Activated T-cell treated with anti-CD3 and anti-CD28 coated beads for 24 hours (primary cell): ENCODE measurements around the gene ABCC3.
"Not testable (repeated sequence)": the region's sequence is repeated elsewhere in the genome, so short reads cannot be mapped to it uniquely, and the experiment has no call there.

Experiments
- DNase-seq: peaks from one replicate; pipeline ENCODE4 v3.0.0-alpha.2; 2020; ENCODE audit warnings: low read depth

Gene ABCC3

DNA sequence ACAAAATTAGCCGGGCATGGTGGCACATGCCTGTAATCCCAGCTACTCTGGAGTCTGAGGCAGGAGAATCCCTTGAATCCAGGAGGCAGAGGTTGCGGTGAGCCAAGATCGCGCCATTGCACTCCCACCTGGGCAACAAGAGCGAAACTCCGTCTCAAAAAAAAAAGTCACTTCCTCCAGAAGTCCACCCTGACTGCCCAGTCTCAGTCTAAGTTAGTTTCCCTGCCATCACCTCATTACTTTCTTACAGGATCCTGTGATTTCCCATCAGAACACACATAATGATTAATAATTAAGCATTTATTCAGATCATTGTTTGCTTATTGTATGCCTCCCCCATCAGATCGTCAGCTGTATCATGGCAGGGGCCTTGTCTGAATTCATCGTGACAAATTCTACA, 31.6 kb downstream of the ABCC3 start:
- no peak for DNase-seq

DNA sequence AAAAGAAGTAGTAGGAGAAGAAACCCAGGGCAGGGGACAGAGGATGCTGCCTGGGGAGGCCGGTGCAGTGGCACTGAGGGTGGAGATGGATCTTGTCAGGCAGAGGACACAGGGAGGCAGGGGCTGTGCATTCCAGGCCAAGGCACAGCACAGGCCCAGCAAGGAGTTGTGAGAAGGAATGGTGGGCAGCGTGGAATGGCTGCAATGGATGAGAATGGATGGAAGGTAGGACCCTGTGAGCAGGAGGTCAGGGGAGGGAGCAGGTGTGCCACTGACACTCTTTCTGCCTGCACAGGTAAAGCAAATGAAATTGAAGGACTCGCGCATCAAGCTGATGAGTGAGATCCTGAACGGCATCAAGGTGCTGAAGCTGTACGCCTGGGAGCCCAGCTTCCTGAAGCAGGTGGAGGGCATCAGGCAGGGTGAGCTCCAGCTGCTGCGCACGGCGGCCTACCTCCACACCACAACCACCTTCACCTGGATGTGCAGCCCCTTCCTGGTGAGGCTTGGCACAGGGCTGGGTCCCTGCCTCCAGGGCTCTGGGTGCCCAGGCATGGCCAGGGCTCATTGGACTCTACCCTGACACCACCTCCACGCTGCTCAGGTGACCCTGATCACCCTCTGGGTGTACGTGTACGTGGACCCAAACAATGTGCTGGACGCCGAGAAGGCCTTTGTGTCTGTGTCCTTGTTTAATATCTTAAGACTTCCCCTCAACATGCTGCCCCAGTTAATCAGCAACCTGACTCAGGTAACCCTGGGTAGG, 32.8 kb downstream of the ABCC3 start:
- DNase-seq: no peak

DNA sequence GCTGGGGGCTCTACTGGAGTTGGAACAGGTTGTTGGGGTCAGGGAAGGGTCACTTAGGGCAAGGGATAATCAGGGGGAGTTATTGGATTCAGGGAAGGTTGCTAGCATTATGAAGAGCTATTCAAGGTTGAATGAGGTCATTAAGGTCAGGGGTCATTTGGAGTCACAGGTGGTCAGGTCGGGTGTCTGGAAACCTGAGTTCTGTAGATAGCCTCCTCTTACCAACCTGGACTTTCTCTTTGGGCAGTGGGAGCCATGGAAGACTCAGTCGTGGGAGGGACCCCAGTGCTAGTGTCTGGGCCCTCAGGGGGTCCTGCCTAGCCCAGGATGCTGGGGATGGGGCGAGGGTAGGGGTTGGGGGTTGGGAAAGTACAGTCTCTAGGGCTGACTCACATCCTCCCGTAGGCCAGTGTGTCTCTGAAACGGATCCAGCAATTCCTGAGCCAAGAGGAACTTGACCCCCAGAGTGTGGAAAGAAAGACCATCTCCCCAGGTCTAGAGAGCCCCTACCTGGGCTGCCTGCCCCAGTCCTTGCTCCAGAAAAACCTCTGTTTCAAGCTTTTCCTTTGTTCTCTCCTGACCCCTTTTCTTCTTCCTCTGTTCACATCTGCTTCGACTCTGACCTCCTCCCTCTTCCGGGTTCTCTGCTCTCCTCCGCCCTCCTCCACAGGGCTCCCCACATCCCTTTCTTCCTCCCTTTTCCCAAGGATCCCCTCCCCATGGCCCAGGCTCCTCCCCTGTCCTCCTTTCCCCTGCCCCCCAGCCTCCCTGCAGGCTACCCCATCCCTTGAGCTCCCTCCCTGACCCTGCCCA, 33.5 kb downstream of the ABCC3 start:
- DNase-seq: no peak

DNA sequence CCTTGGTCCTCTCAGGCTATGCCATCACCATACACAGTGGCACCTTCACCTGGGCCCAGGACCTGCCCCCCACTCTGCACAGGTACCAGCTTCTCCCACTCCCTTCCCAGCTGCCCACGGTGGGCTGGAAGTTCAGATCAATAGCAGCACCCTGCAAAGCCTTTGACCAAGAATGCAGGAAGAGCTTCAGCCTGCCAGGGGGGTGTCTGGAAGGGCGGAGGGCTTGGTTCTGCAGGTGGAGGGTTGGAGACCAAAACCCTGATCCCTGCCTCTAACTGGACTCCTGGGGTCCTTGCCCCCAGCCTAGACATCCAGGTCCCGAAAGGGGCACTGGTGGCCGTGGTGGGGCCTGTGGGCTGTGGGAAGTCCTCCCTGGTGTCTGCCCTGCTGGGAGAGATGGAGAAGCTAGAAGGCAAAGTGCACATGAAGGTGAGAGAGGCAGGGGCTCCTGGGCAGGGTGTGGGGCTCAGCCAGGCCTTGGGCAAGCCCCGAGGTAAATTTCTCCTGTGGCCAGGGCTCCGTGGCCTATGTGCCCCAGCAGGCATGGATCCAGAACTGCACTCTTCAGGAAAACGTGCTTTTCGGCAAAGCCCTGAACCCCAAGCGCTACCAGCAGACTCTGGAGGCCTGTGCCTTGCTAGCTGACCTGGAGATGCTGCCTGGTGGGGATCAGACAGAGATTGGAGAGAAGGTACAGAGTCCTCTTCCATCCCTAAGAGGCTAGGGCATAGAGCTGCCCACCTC, 34.3 kb downstream of the ABCC3 start:
- no peak for DNase-seq

DNA sequence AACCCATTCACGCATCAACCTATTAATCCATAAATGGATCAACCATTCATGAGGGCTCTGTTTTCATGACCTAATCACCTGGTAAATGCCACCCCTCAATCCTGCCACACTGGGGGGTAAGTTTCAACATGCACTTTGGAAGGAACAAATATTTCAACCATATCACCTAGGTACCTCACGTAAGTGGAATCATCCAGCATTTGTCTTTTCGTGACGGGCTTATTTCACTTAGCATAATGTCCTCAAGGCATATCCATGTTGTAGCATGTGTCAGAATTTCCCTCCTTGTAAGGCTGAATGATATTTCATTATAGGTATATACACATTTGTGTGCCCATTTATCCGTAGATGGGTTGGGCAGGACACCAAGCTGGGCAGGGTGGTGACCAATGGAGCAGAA, 37.4 kb downstream of the ABCC3 start:
- no peak for DNase-seq

DNA sequence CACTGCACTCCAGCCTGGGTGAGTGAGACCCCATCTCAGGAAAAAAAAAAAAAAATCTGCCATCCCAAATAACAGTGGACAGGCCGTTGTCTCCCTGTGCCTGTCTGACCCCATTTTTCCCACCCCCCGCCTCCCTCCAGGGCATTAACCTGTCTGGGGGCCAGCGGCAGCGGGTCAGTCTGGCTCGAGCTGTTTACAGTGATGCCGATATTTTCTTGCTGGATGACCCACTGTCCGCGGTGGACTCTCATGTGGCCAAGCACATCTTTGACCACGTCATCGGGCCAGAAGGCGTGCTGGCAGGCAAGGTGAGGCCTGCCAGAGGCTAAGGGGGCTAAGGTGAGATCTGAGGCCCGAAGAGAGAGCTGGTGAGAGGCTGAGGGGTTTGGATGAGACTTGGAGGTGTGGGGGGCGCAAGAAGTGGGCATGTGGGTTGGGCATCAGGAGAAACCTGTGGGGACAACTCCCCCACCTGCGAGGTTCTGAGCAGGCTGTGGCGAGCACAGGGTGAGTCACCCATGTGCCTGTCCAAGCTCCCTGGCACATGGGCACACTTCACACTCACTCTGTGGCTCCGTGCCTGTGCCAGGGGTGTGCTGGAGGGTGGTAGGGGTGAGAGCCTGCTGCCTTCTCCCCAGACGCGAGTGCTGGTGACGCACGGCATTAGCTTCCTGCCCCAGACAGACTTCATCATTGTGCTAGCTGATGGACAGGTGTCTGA, 38.3 kb downstream of the ABCC3 start:
- no peak for DNase-seq

DNA sequence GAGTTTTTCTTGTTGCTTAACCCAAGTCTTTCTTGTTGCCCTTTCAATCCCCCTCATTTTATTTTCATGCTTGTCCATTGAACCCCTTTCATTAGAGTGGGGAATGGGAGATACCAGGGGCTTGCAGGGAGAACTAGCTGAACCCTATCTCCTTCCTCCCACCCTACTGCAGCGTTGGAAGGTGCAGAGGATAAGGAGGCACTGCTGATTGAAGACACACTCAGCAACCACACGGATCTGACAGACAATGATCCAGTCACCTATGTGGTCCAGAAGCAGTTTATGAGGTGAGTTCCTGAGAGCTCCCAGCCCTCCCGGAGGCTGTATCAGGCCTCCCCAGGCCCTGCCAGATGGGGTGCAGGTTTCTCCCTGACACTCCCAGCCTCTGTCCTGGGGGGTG, 40.5 kb downstream of the ABCC3 start:
- no peak for DNase-seq

DNA sequence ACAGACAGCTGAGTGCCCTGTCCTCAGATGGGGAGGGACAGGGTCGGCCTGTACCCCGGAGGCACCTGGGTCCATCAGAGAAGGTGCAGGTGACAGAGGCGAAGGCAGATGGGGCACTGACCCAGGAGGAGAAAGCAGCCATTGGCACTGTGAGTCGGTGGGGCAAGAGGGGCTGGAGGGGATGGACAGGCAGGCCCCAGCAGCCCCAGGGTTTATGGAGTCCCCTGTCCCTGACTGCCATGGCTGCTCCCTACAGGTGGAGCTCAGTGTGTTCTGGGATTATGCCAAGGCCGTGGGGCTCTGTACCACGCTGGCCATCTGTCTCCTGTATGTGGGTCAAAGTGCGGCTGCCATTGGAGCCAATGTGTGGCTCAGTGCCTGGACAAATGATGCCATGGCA, 40.9 kb downstream of the ABCC3 start:
- DNase-seq: no peak

DNA sequence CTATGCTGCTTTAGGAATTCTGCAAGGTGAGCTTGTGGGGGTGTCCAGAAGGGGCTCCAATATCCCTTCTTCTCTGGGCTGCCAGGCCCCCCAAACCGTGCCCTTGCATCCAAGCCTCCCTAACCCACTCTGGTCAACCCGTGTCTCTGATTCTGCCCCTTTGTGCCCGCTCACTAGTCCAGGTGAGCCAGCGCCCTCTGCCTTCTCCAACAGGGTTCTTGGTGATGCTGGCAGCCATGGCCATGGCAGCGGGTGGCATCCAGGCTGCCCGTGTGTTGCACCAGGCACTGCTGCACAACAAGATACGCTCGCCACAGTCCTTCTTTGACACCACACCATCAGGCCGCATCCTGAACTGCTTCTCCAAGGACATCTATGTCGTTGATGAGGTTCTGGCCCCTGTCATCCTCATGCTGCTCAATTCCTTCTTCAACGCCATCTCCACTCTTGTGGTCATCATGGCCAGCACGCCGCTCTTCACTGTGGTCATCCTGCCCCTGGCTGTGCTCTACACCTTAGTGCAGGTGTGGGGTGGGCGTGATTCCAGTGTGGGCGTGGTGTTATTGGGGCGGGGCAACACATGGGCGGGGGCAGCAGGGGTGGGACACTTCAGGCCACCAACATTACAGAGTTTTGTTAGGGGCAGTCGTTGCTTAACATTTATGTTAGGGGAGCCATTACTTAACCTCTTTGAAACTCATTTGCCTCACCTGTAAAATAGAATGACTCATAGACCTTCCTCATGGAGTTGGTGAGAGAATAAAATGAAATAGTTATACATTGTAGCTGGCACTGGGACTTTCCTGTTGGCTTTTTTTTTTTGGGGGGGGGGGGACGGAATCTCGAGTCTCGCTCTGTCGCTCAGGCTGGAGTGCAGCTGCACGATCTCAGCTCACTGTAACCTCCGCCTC, 41.6 kb downstream of the ABCC3 start:
- DNase-seq: no peak

DNA sequence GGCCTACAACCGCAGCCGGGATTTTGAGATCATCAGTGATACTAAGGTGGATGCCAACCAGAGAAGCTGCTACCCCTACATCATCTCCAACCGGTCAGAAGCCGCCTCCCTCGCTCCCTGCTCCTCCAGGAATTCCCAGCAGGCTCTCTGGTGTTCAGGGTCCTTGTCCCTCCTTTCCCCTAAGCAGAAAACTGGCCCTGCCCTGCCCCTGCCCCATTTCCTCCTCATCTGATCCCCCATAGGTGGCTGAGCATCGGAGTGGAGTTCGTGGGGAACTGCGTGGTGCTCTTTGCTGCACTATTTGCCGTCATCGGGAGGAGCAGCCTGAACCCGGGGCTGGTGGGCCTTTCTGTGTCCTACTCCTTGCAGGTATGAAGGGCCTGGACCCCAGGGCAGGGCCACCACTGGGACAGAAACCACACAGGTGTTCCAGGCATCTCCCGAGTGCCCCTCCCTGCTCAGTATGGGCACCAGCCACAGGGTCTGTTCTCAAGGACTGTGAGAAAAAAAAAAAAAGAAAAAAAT, 43.2 kb downstream of the ABCC3 start:
- DNase-seq: no peak

DNA sequence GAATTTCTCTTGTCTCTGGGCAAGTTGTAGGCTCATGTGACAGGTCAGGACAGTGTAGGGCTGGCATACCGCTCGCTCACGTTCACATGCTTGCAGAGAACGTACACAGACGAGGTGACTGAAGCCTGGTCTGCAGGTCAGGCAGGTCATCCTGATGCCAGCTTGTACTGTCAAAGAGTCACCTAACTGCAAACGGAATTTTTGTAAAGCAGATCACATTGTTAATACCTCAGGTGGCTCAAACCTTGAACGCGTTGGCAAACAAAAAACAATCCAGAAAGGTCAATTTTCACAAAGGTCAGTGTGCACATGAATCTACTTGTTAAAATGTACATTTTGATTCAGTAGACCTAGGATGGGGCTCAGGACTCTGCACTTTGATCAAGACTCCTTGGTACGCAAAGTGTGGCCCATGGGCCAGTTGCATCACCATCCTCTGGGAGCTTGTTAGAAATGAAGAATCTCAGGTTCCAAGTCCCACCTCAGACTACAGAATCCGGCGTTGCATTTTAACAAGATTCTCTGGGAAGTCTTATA, 44.4 kb downstream of the ABCC3 start:
- DNase-seq: no peak

DNA sequence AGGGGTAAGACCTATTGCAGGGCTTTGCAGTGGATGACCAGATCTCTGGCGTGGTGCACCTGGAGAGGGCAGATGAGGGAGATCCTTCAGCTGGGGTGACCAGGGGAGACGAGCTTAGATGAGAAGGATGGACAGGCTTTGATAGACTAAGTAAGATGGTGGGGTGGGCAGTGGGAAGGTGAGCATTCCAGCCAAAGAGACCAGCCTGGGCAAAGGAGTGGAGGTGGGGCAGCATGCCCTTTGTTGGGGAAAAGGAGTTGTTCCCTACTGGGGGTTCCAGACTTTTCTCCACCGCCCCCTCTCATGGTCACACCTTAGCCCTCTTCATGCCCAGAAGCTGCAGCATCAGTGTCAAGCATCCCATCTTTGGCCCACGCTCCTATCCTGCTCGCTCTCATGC, 45.4 kb downstream of the ABCC3 start:
- DNase-seq: no peak

DNA sequence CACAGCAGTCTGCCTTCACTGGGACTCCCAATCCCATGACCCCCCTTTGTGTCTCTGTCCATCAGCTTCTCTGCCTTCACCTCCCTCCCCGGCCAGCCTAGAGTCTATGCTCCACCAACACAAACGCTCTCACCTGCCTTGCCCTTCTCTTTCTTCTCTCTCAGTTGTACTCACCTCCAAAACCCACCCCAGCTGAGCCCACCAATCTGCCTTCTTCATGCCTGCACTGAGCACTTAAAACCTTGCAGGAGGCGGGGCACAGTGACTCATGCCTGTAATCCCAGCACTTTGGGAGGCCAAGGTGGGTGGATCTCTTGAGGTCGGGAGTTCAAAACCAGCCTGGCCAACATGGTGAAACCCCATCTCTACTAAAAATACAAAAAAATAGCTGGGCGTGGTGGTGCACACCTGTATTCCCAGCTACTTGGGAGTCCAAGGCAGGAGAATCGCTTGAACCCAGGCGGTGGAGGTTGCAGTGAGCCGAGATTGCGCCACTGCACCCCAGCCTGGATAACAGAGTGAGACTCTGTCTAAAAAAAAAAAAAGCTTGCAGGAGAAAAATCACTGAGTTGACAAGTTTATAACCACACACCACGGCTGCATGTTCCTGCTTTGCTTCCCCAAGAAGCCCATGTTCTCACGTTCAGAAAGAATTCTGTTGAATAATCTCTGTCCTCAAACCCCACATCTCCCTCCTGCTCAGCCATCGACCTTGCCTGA, 46.0 kb downstream of the ABCC3 start:
- DNase-seq: not testable (repeated sequence)

DNA sequence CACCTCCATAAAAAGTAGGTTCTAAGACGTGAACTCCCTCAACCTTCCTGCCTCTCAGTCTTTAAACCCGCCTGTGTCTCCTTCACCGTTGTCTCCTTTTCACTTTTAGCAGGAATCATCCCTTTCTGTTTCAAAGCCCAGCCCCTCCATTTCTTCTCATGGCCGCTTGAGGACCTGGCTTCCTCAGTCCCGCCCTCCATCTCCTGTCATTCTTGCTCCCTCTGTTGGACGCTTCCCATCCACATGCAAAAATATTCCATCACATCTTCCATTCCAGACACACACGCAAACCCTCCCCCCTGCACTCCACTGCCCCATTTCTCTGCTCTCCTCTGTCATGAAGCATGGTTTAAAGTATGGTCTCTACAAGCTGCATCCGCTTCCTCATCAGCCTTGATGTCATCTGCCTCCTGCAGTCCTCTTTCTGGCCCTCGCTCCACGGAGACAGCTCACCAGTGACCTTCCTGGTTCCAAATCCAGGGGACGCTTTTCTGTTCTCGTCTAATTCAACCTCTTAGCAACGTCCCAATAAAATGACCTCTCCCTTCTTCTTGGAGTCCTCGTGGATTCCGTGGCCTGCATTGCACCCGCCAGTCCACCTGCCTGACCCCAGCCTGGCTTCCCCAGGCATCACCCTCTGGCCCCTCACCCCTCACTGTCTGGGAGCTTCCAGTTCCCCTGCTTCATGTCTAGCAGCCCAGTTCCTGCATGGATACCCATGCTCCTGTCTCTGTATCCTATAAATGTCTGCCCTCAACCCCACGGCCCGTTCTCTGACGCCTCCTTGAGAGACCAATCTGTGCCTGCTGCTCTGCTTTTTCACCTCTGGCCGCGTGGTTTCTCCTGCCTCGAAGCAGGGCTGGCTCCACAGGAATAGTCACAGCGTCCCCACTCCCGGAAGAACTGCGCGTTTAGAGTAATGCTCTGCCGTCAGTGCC, 46.9 kb downstream of the ABCC3 start:
- no peak for DNase-seq

DNA sequence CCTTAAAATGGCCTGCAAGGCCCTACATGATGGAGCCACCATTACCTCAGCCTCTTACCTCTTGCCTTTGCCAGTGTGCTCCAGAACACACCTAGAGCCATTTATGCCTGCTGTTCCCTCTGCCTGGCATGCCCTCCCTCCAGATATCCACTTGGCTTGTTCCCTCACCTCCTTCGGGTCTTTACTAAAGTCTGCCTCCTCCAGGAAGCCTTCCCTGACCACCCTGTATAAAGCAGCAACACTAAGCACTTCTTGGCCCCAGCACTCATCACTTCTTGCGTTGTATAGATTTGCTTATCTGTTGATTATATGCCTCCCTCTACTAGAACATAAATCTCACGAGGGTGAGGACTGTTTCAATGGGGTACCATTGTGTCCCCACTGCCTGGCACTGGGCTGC, 47.8 kb downstream of the ABCC3 start:
- DNase-seq: no peak

DNA sequence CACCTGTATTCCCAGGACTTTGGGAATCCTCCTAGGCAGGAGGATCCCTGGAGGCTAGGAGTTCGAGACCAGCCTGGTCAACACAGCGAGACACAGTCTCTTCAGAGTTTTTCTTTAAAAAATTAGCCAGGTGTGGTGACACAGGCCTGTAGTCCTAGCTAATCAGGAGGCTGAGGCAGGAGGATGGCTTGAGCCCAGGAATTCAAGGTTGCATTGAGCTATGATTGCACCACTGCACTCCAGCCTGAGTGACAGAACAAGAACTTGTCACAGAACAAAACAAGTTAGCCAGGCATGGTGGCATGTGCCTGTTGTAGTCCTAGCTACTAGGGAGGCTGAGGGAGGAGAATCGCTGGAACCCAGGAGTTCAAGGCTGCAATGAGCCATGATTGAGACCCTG, 48.3 kb downstream of the ABCC3 start:
- DNase-seq: no peak

DNA sequence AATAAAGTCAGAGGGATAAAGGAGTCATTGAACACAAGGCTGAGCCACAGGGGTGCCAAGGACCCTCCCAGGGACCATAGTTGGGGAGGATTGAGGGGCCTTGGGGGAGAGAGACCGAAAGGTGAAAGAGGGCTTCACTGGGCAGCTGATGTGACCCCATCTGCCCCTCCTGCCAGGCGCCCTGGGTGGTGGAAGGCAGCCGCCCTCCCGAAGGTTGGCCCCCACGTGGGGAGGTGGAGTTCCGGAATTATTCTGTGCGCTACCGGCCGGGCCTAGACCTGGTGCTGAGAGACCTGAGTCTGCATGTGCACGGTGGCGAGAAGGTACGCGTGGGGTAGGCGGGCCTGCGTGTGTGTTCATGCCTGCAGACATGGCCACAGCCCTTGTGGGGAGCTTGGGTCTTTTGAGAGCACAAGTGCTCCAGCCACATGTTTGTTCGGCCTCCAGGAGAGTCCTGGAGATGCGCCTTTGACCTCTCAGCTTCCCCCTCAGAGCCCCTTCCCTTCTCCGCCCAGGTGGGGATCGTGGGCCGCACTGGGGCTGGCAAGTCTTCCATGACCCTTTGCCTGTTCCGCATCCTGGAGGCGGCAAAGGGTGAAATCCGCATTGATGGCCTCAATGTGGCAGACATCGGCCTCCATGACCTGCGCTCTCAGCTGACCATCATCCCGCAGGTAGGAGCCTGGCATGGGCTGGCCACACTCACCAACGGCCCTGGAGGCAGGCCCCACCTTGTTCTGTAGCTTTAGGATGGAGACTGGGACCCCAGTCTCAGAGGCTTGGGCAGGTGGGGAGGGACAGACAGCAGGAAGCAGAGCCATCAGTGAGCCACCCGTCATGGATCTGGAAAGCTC, 49.0 kb downstream of the ABCC3 start:
- DNase-seq: no peak

DNA sequence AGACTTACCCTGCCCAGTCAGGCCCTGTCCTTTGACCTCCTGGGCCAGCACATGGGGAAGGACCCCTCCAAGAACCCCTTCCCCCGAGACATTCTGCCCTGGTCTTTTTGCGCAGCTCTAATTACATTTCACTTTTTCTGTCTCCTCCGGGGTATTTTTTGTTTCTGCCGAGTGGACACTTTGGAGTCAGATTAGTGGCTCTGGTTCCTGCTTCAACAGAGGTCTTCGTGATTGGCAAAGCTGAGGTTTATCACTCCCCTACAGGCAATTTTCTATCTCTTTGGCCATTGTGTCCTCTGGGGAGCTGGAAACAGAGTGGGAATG, 49.6 kb downstream of the ABCC3 start:
- no peak for DNase-seq
